HEK293 (cell line): ENCODE results near the gene MGAT4B.

Source experiments
- IKZF3 ChIP-seq: fragments of 450-650 bp; IDR thresholded peaks from 2 replicates; pipeline ENCODE4 v1.5.0; 2018; ENCODE audit warnings: missing biosample characterization, mild to moderate bottlenecking, missing genetic modification characterization, moderate library complexity
- KLF1 ChIP-seq: fragments of 450-650 bp; formaldehyde crosslinking; IDR thresholded peaks from 2 replicates; pipeline ENCODE4 v1.5.1; 2016; ENCODE audit warnings: missing biosample characterization, missing genetic modification characterization
- MYNN ChIP-seq: fragments of 450-650 bp; formaldehyde crosslinking; IDR thresholded peaks from 2 replicates; pipeline ENCODE4 v1.5.1; 2016; ENCODE audit warnings: missing biosample characterization, missing genetic modification characterization, borderline replicate concordance
- REPIN1 ChIP-seq: fragments of 450-650 bp; formaldehyde crosslinking; IDR thresholded peaks from 2 replicates; pipeline ENCODE4 v1.5.1; 2017; ENCODE audit warnings: missing biosample characterization, missing genetic modification characterization, low read depth
- SALL2 ChIP-seq: fragments of 450-650 bp; formaldehyde crosslinking; IDR thresholded peaks from 2 replicates; pipeline ENCODE4 v1.5.0; 2017; ENCODE audit warnings: missing biosample characterization, mild to moderate bottlenecking, missing genetic modification characterization, borderline replicate concordance
- TCF7L2 ChIP-seq: IDR thresholded peaks from 2 replicates; pipeline ENCODE4 v1.6.1; 2011; ENCODE audit warnings: low read depth, mild to moderate bottlenecking, inconsistent platforms, low read length, moderate library complexity, borderline replicate concordance
- ZBTB1 ChIP-seq: fragments of 450-650 bp; formaldehyde crosslinking; IDR thresholded peaks from 2 replicates; pipeline ENCODE4 v1.5.1; 2016; ENCODE audit warnings: missing biosample characterization, missing genetic modification characterization
- ZFP41 ChIP-seq: fragments of 450-650 bp; formaldehyde crosslinking; IDR thresholded peaks from 2 replicates; pipeline ENCODE4 v1.5.1; 2016; ENCODE audit warnings: missing biosample characterization, missing genetic modification characterization, borderline replicate concordance
- ZFP69B ChIP-seq: fragments of 450-650 bp; formaldehyde crosslinking; IDR thresholded peaks from 2 replicates; pipeline ENCODE4 v1.5.1; 2016; ENCODE audit warnings: missing biosample characterization, missing genetic modification characterization
- ZNF112 ChIP-seq: fragments of 450-650 bp; formaldehyde crosslinking; IDR thresholded peaks from 2 replicates; pipeline ENCODE4 v1.5.0; 2017; ENCODE audit warnings: missing biosample characterization, missing genetic modification characterization
- ZNF146 ChIP-seq: fragments of 450-650 bp; formaldehyde crosslinking; IDR thresholded peaks from 2 replicates; pipeline ENCODE4 v1.5.1; 2016; ENCODE audit warnings: missing biosample characterization, missing genetic modification characterization
- ZNF169 ChIP-seq: fragments of 450-650 bp; formaldehyde crosslinking; IDR thresholded peaks from 2 replicates; pipeline ENCODE4 v1.5.1; 2016; ENCODE audit warnings: missing biosample characterization, missing genetic modification characterization
- ZNF2 ChIP-seq: fragments of 450-650 bp; formaldehyde crosslinking; IDR thresholded peaks from 2 replicates; pipeline ENCODE4 v1.5.1; 2016; ENCODE audit warnings: missing biosample characterization, missing genetic modification characterization
- ZNF211 ChIP-seq: fragments of 450-650 bp; formaldehyde crosslinking; IDR thresholded peaks from 2 replicates; pipeline ENCODE4 v1.5.1; 2016; ENCODE audit warnings: low read depth, missing biosample characterization, missing genetic modification characterization
- ZNF221 ChIP-seq: fragments of 450-650 bp; formaldehyde crosslinking; IDR thresholded peaks from 2 replicates; pipeline ENCODE4 v1.5.1; 2017; ENCODE audit warnings: missing biosample characterization, missing genetic modification characterization, borderline replicate concordance
- ZNF302 ChIP-seq: fragments of 450-650 bp; formaldehyde crosslinking; IDR thresholded peaks from 2 replicates; pipeline ENCODE4 v1.5.1; 2016; ENCODE audit warnings: missing biosample characterization, missing genetic modification characterization, low read depth
- ZNF366 ChIP-seq: fragments of 450-650 bp; formaldehyde crosslinking; conservative IDR thresholded peaks from 2 replicates; pipeline ENCODE4 v1.5.1; 2016; ENCODE audit warnings: missing biosample characterization, missing genetic modification characterization
- ZNF391 ChIP-seq: fragments of 450-650 bp; formaldehyde crosslinking; IDR thresholded peaks from 2 replicates; pipeline ENCODE4 v1.5.1; 2016; ENCODE audit warnings: low read depth, missing biosample characterization, missing genetic modification characterization, borderline replicate concordance
- ZNF549 ChIP-seq: fragments of 450-650 bp; IDR thresholded peaks from 2 replicates; pipeline ENCODE4 v1.5.1; 2018; ENCODE audit warnings: missing biosample characterization, missing genetic modification characterization, mild to moderate bottlenecking, inconsistent platforms, moderate library complexity
- ZNF621 ChIP-seq: fragments of 450-650 bp; formaldehyde crosslinking; IDR thresholded peaks from 2 replicates; pipeline ENCODE4 v1.5.1; 2017; ENCODE audit warnings: missing biosample characterization, missing genetic modification characterization
- ZNF623 ChIP-seq: fragments of 450-650 bp; formaldehyde crosslinking; IDR thresholded peaks from 2 replicates; pipeline ENCODE4 v1.5.1; 2016; ENCODE audit warnings: missing biosample characterization, missing genetic modification characterization
- ZNF747 ChIP-seq: fragments of 450-650 bp; formaldehyde crosslinking; IDR thresholded peaks from 2 replicates; pipeline ENCODE4 v1.5.1; 2016; ENCODE audit warnings: missing biosample characterization, missing genetic modification characterization
- TF ChIP-seq, protein P1 (sequence below): fragments of 450-650 bp; formaldehyde crosslinking; IDR thresholded peaks from 2 replicates; pipeline ENCODE4 v1.5.1; 2017; ENCODE audit warnings: missing biosample characterization, missing genetic modification characterization
- TF ChIP-seq, protein P2 (sequence below): fragments of 450-650 bp; formaldehyde crosslinking; IDR thresholded peaks from 2 replicates; pipeline ENCODE4 v1.5.1; 2017; ENCODE audit warnings: missing biosample characterization, missing genetic modification characterization
- TF ChIP-seq, protein P3 (sequence below): fragments of 450-650 bp; formaldehyde crosslinking; IDR thresholded peaks from 2 replicates; pipeline ENCODE4 v1.5.1; 2016; ENCODE audit warnings: missing biosample characterization, missing genetic modification characterization
- TF ChIP-seq, protein P4 (sequence below): fragments of 450-650 bp; formaldehyde crosslinking; IDR thresholded peaks from 2 replicates; pipeline ENCODE4 v1.5.1; 2016; ENCODE audit warnings: missing biosample characterization, missing genetic modification characterization, low read depth
- TF ChIP-seq, protein P5 (sequence below): fragments of 450-650 bp; formaldehyde crosslinking; IDR thresholded peaks from 2 replicates; pipeline ENCODE4 v1.5.1; 2016; ENCODE audit warnings: missing biosample characterization, missing genetic modification characterization
- TF ChIP-seq, protein P6 (sequence below): fragments of 450-650 bp; formaldehyde crosslinking; IDR thresholded peaks from 2 replicates; pipeline ENCODE4 v1.5.1; 2016; ENCODE audit warnings: missing biosample characterization, missing genetic modification characterization

The MGAT4B gene

DNA sequence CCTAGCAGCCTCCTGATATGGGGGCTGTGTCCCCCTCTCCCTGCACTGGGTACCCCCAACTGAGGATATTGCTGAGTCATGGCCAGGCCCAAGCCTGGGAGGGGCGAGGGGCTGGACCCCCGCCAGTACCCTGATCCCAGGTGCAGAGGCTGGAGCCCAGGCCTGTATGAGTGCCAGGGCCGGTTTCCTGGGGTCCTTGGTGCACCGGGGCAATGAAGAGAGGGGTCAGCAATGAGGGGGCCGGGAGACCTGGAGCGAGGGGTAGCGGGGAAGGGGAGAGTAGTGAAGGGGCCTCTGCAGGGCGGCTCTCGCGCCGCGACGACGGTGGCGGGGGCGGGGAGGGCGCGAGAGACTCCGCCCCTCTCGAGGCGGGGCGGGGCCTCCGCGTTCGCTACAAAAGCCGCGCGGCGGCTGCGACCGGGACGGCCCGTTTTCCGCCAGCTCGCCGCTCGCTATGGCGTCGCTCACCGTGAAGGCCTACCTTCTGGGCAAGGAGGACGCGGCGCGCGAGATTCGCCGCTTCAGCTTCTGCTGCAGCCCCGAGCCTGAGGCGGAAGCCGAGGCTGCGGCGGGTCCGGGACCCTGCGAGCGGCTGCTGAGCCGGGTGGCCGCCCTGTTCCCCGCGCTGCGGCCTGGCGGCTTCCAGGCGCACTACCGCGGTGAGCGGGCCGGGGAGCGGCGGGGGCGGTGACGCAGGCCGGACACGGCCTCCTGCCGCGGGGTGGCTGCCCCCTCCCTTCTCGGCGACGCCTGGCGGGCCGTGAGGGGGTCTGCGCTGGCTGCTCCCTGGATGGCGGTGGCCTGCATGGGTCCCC lies 14.0 kb upstream of the MGAT4B start, which contains the start of gene SQSTM1 (continued):
- TF ChIP-seq, protein P1, sequence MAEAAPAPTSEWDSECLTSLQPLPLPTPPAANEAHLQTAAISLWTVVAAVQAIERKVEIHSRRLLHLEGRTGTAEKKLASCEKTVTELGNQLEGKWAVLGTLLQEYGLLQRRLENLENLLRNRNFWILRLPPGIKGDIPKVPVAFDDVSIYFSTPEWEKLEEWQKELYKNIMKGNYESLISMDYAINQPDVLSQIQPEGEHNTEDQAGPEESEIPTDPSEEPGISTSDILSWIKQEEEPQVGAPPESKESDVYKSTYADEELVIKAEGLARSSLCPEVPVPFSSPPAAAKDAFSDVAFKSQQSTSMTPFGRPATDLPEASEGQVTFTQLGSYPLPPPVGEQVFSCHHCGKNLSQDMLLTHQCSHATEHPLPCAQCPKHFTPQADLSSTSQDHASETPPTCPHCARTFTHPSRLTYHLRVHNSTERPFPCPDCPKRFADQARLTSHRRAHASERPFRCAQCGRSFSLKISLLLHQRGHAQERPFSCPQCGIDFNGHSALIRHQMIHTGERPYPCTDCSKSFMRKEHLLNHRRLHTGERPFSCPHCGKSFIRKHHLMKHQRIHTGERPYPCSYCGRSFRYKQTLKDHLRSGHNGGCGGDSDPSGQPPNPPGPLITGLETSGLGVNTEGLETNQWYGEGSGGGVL (tag by site-specific recombination), result peak; percentile 73; the same call in 1 of the 2 replicates
- TF ChIP-seq ZBTB1 (tag by site-specific recombination) (no peak), ZNF211 (no peak), TCF7L2 (no peak), ZNF2 (peak; percentile 80), ZNF221 (tag by site-specific recombination) (no peak), SALL2 (tag by site-specific recombination) (no peak), ZNF549 (tag by site-specific recombination) (no peak), ZNF747 (no peak), ZFP69B (tag by site-specific recombination) (0 out of 2 replicates have a peak, but pooled peaks have one; percentile 10), ZFP41 (tag by site-specific recombination) (no peak), ZNF366 (tag by site-specific recombination) (no peak; the same call in none of the 2 replicates), ZNF391 (tag by site-specific recombination) (peak; percentile 84; the same call in 1 of the 2 replicates), MYNN (tag by site-specific recombination) (no peak), ZNF621 (no peak), ZNF302 (tag by site-specific recombination) (no peak), ZNF169 (tag by site-specific recombination) (no peak), REPIN1 (tag by site-specific recombination) (0 out of 2 replicates have a peak, but pooled peaks have one; percentile 16), KLF1 (tag by site-specific recombination) (peak; percentile 77), ZNF623 (tag by site-specific recombination) (no peak), ZNF146 (0 out of 2 replicates have a peak, but pooled peaks have one; percentile 37), IKZF3 (tag by site-specific recombination) (no peak), ZNF112 (tag by site-specific recombination) (no peak)
- TF ChIP-seq, protein P2, sequence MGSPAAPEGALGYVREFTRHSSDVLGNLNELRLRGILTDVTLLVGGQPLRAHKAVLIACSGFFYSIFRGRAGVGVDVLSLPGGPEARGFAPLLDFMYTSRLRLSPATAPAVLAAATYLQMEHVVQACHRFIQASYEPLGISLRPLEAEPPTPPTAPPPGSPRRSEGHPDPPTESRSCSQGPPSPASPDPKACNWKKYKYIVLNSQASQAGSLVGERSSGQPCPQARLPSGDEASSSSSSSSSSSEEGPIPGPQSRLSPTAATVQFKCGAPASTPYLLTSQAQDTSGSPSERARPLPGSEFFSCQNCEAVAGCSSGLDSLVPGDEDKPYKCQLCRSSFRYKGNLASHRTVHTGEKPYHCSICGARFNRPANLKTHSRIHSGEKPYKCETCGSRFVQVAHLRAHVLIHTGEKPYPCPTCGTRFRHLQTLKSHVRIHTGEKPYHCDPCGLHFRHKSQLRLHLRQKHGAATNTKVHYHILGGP (tag by site-specific recombination), result no peak
- TF ChIP-seq, protein P3, sequence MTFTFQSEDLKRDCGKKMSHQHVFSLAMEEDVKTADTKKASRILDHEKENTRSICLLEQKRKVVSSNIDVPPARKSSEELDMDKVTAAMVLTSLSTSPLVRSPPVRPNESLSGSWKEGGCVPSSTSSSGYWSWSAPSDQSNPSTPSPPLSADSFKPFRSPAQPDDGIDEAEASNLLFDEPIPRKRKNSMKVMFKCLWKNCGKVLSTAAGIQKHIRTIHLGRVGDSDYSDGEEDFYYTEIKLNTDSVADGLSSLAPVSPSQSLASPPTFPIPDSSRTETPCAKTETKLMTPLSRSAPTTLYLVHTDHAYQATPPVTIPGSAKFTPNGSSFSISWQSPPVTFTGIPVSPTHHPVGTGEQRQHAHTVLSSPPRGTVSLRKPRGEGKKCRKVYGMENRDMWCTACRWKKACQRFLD (tag by site-specific recombination), result no peak
- TF ChIP-seq, protein P4, sequence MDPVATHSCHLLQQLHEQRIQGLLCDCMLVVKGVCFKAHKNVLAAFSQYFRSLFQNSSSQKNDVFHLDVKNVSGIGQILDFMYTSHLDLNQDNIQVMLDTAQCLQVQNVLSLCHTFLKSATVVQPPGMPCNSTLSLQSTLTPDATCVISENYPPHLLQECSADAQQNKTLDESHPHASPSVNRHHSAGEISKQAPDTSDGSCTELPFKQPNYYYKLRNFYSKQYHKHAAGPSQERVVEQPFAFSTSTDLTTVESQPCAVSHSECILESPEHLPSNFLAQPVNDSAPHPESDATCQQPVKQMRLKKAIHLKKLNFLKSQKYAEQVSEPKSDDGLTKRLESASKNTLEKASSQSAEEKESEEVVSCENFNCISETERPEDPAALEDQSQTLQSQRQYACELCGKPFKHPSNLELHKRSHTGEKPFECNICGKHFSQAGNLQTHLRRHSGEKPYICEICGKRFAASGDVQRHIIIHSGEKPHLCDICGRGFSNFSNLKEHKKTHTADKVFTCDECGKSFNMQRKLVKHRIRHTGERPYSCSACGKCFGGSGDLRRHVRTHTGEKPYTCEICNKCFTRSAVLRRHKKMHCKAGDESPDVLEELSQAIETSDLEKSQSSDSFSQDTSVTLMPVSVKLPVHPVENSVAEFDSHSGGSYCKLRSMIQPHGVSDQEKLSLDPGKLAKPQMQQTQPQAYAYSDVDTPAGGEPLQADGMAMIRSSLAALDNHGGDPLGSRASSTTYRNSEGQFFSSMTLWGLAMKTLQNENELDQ (tag by site-specific recombination), result no peak
- TF ChIP-seq, protein P5, sequence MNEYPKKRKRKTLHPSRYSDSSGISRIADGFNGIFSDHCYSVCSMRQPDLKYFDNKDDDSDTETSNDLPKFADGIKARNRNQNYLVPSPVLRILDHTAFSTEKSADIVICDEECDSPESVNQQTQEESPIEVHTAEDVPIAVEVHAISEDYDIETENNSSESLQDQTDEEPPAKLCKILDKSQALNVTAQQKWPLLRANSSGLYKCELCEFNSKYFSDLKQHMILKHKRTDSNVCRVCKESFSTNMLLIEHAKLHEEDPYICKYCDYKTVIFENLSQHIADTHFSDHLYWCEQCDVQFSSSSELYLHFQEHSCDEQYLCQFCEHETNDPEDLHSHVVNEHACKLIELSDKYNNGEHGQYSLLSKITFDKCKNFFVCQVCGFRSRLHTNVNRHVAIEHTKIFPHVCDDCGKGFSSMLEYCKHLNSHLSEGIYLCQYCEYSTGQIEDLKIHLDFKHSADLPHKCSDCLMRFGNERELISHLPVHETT (tag by site-specific recombination), result peak; percentile 77; the same call in 1 of the 2 replicates
- TF ChIP-seq, protein P6, sequence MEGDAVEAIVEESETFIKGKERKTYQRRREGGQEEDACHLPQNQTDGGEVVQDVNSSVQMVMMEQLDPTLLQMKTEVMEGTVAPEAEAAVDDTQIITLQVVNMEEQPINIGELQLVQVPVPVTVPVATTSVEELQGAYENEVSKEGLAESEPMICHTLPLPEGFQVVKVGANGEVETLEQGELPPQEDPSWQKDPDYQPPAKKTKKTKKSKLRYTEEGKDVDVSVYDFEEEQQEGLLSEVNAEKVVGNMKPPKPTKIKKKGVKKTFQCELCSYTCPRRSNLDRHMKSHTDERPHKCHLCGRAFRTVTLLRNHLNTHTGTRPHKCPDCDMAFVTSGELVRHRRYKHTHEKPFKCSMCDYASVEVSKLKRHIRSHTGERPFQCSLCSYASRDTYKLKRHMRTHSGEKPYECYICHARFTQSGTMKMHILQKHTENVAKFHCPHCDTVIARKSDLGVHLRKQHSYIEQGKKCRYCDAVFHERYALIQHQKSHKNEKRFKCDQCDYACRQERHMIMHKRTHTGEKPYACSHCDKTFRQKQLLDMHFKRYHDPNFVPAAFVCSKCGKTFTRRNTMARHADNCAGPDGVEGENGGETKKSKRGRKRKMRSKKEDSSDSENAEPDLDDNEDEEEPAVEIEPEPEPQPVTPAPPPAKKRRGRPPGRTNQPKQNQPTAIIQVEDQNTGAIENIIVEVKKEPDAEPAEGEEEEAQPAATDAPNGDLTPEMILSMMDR (tag by site-specific recombination), result no peak
